Measurements from ENCODE around the gene ZNF280A. TPM values are rescaled to one million over a fixed set of nuclear protein-coding genes. Genes with fewer than 3 reads are reported as not detected.

Gene ZNF280A
- total and polyA plus RNA-seq, 2 of the 8 experiments (the other 6 are each of a cell fraction or from before 2014, with no cell fraction given) = 0.09 to 0.61 TPM

DNA sequence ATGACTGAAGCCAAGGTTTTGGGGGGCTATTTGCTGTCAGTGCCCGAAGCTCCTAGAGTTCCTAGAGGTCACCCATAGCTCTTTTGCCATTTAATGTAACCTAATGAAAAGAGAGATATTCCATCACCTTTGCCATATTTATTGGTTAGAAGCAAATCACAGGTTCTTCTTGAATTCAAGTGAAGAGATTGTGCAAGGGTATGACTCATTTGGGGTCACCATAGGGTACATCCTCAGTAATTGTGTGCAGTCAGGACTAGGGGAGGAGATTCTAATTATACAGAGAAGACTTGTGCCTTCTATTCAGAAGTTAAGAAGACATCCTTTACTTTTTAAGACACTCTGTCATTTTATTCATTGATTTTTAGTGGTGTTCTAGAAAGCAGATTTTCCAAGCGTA is 45.9 kb upstream of the ZNF280A start:
- H4K5ac ChIP-seq (ENCODE audit: insufficient read length, low read depth, low read length) = no peak overlapping the region
- 97% methylated on average over 2 of the region's 2 CpGs; no CpG with 5 or more reads in 1 of the 2 experiments for WGBS, 2 experiments (ENCODE audit: extremely low coverage in 1 of 2, insufficient coverage in 1 of 2, insufficient read length in 1 of 2, insufficient replicate concordance in 2 of 2, low coverage in 1 of 2, low lambda C conversion rate in 2 of 2, missing lambda C conversion rate in 1 of 2)
- H3K79me2 ChIP-seq (ENCODE audit: control insufficient read depth in 1 of 2, insufficient read depth in 2 of 2, low read length in 2 of 2) = no peaks in the 10 kb centered on the region
- ChIA-PET POLR2A (ENCODE audit: partially characterized antibody) (no interaction called here), CTCF (ENCODE audit: partially characterized antibody) (no interaction called here)
- H3K36me3 ChIP-seq (ENCODE audit: control insufficient read depth in 2 of 4, insufficient read depth in 4 of 4, low read length in 3 of 4) = no peaks in the 10 kb centered on the region
- no peak overlapping the region for H2AFZ ChIP-seq (ENCODE audit: low read length)
- no peak overlapping the region for H3K27ac ChIP-seq (ENCODE audit: low read depth, low read length)
- no peak overlapping the region for H2AK5ac ChIP-seq (ENCODE audit: low read depth, low read length)
- no peak overlapping the region for H3K4ac ChIP-seq (replicated peaks; ENCODE audit: insufficient read length, low read depth, low read length)
- peaks cover 34 to 63% (median 52%) of the 10 kb centered on the region in 4 experiments for H3K27me3 ChIP-seq (replicated peaks in 1 of 4; ENCODE audit: control insufficient read depth in 3 of 4, extremely low read depth in 1 of 4, insufficient read depth in 3 of 4, low read length in 3 of 4)
- H2BK120ac ChIP-seq (replicated peaks; ENCODE audit: low read depth, low read length) = no peak overlapping the region
- no peak overlapping the region for H3K9ac ChIP-seq (replicated peaks in 1 of 4; ENCODE audit: extremely low read depth in 1 of 4, low read depth in 3 of 4, low read length in 3 of 4)
- H2BK5ac ChIP-seq (ENCODE audit: low read depth, low read length) = no peak overlapping the region
- H2BK15ac ChIP-seq (ENCODE audit: low read length) = no peak overlapping the region
- no peak for DNase-seq (ENCODE audit: low read depth in 1 of 2, low spot score in 2 of 2)
- FAIRE-seq = no peak
- no peak overlapping the region for H3K18ac ChIP-seq (ENCODE audit: extremely low read depth, low read length)
- H4K91ac ChIP-seq (replicated peaks; ENCODE audit: insufficient read length, low read length) = no peak overlapping the region
- no peak overlapping the region for H3K14ac ChIP-seq (ENCODE audit: insufficient read length)
- no peaks in the 10 kb centered on the region for H3K79me1 ChIP-seq (ENCODE audit: low read depth, low read length)
- TF ChIP-seq RXRA (IDR thresholded peaks at IDR 0.05; ENCODE audit: insufficient read depth, low read depth, low read length) (no peak), MAFK (IDR thresholded peaks at IDR 0.05; ENCODE audit: low read depth, low read length) (no peak), POLR2A (IDR thresholded peaks at IDR 0.05; ENCODE audit: control extremely low read depth in 1 of 2, low read depth in 2 of 2, low read length in 2 of 2) (no peak)
- no peak overlapping the region for H2BK20ac ChIP-seq (ENCODE audit: low read length)
- no peak overlapping the region for H3K4me3 ChIP-seq (ENCODE audit: extremely low read depth in 1 of 4, insufficient read depth in 2 of 4, low read depth in 3 of 4, low read length in 4 of 4)
- peaks cover 29 to 37% of the 10 kb centered on the region in 2 experiments for H3K9me3 ChIP-seq (ENCODE audit: insufficient read depth in 2 of 2, low read depth in 1 of 2, low read length in 1 of 2)
- H4K8ac ChIP-seq (ENCODE audit: extremely low read depth, insufficient read depth, low read length) = no peak overlapping the region
- no peak overlapping the region for H2BK12ac ChIP-seq (ENCODE audit: low read depth, low read length)
- no peak overlapping the region for H3K4me2 ChIP-seq (ENCODE audit: insufficient read depth in 1 of 2, low read depth in 2 of 2, low read length in 2 of 2)
- H3K4me1 ChIP-seq (replicated peaks in 1 of 4; ENCODE audit: control insufficient read depth in 3 of 4, insufficient read depth in 4 of 4, low read length in 3 of 4) = no peaks in the 10 kb centered on the region
- H4K20me1 ChIP-seq (replicated peaks in 1 of 2; ENCODE audit: control insufficient read depth in 1 of 2, insufficient read depth in 2 of 2, low read length in 2 of 2) = no peaks in the 10 kb centered on the region
- no peak overlapping the region for H3K56ac ChIP-seq (replicated peaks; ENCODE audit: insufficient read length, low read depth, low read length)
- no peaks in the 10 kb centered on the region for H3K23me2 ChIP-seq (ENCODE audit: low read depth, low read length)
- no peak overlapping the region for H3K23ac ChIP-seq (ENCODE audit: insufficient read length)

Measured in H1 (cell line).